SK-N-SH (cell line): ENCODE measurements around the gene SMC1B. TPM values are rescaled to one million over a fixed set of nuclear protein-coding genes. Genes with fewer than 3 reads are reported as not detected.
A peak's percentile ranks its signal among the peaks of the same experiment; 100 is the strongest.

Source experiments
- CTCF ChIA-PET: fragments of 300-600, 350-600 bp; formaldehyde crosslinking; extraction: SDS; loops from one replicate; lab custom pipeline; 2021; lab: Yijun Ruan, JAX
- POLR2A ChIA-PET: fragments of 350-600 bp; sonication (Branson Sonifier 250); formaldehyde crosslinking; extraction: SDS; loops from one replicate; lab custom pipeline; 2020; ENCODE audit warnings: antibody characterized with exemption, inconsistent platforms; lab: Yijun Ruan, JAX
- DNase-seq: peaks from one replicate; pipeline ENCODE4 v3.0.0; 2012
- H2AFZ ChIP-seq: fragments of 200-600 bp; sonication (generic); 2 replicates; pipeline ENCODE4 v1.8.1; 2016; ENCODE audit warnings: antibody characterized with exemption, mild to moderate bottlenecking, low read depth
- H3F3A ChIP-seq: fragments of 200-600 bp; sonication (generic); replicated peaks from 2 replicates; pipeline ENCODE3; 2016; ENCODE audit warnings: antibody characterized with exemption, mild to moderate bottlenecking; ENCODE audit not compliant: insufficient read depth
- H3K27ac ChIP-seq, 2 experiments: fragments of 200-500 bp in 1 of 2; fragments of 200-600 bp in 1 of 2; sonication (Bioruptor generic) in 1 of 2; sonication (generic), shearing (Covaris generic) in 1 of 2; 2 replicates each; pipeline versions ENCODE4 v1.5.1 to v1.6.1; 2014 to 2016; ENCODE audit warnings: low read depth in 2 of 2, inconsistent platforms in 1 of 2, low read length in 1 of 2, mild to moderate bottlenecking in 1 of 2, mixed read lengths in 1 of 2
- H3K27me3 ChIP-seq: fragments of 200-600 bp; sonication (generic), shearing (Covaris generic); 2 replicates; pipeline ENCODE4 v1.6.1; 2016; ENCODE audit warnings: mixed run types; ENCODE audit not compliant: insufficient read depth
- H3K36me3 ChIP-seq, 2 experiments: fragments of 200-500 bp in 1 of 2; fragments of 200-600 bp in 1 of 2; sonication (Bioruptor generic) in 1 of 2; sonication (generic) in 1 of 2; replicated peaks in 1 of 2; 2 replicates each; pipeline versions ENCODE3 to v1.5.1; 2014 to 2016; ENCODE audit warnings: low read length in 1 of 2, mild to moderate bottlenecking in 1 of 2; ENCODE audit not compliant: insufficient read depth in 2 of 2, control insufficient read depth in 1 of 2
- H3K4me1 ChIP-seq, 2 experiments: fragments of 200-500 bp in 1 of 2; fragments of 200-600 bp in 1 of 2; sonication (Bioruptor generic) in 1 of 2; sonication (generic), shearing (Covaris generic) in 1 of 2; 2 replicates each; pipeline versions ENCODE4 v1.5.1 to v1.6.1; 2014 to 2016; ENCODE audit warnings: low read depth in 1 of 2, low read length in 1 of 2, mixed run types in 1 of 2; ENCODE audit not compliant: insufficient read depth in 2 of 2, control insufficient read depth in 1 of 2
- H3K4me2 ChIP-seq: fragments of 200-600 bp; sonication (generic), shearing (Covaris generic); 2 replicates; pipeline ENCODE4 v1.6.1; 2017; ENCODE audit warnings: mixed run types
- H3K4me3 ChIP-seq, 2 experiments: fragments of 200-500 bp in 1 of 2; fragments of 200-600 bp in 1 of 2; sonication (Bioruptor generic) in 1 of 2; sonication (generic), shearing (Covaris generic) in 1 of 2; 2 replicates each; pipeline versions ENCODE4 v1.5.1 to v1.8.1; 2014 to 2016; ENCODE audit warnings: low read depth in 2 of 2, inconsistent platforms in 1 of 2, low read length in 1 of 2, mild to moderate bottlenecking in 1 of 2, mixed read lengths in 1 of 2, moderate library complexity in 1 of 2
- H3K79me2 ChIP-seq: fragments of 200-600 bp; sonication (generic); 2 replicates; pipeline ENCODE4 v1.8.1; 2017; ENCODE audit warnings: mild to moderate bottlenecking; ENCODE audit not compliant: insufficient read depth
- H3K9ac ChIP-seq: fragments of 200-600 bp; sonication (generic); 2 replicates; pipeline ENCODE4 v1.6.1; 2017; ENCODE audit warnings: mixed run types
- H3K9me2 ChIP-seq: fragments of 200-600 bp; sonication (generic); 2 replicates; pipeline ENCODE4 v1.6.1; 2017; ENCODE audit warnings: mixed run types
- H3K9me3 ChIP-seq: fragments of 200-600 bp; sonication (generic); 2 replicates; pipeline ENCODE4 v1.6.1; 2017; ENCODE audit warnings: mixed run types, mild to moderate bottlenecking, moderate library complexity
- H4K20me1 ChIP-seq: fragments of 200-600 bp; sonication (generic); 2 replicates; pipeline ENCODE4 v1.6.1; 2017; ENCODE audit warnings: mild to moderate bottlenecking, mixed run types; ENCODE audit not compliant: insufficient read depth
- CHD2 ChIP-seq: fragments of 150-350 bp; IDR thresholded peaks from 2 replicates; pipeline ENCODE4 v1.6.1; 2018; ENCODE audit warnings: low read length; ENCODE audit not compliant: partially characterized antibody
- CTCF ChIP-seq: fragments of 200-600 bp; sonication (generic); IDR thresholded peaks from 2 replicates; pipeline ENCODE4 v1.6.1; 2017; ENCODE audit warnings: antibody characterized with exemption, mild to moderate bottlenecking, moderate library complexity
- ELF1 ChIP-seq: IDR thresholded peaks from 2 replicates; pipeline ENCODE4 v1.4.0; 2012
- EP300 ChIP-seq, 2 experiments: IDR thresholded peaks; 2 replicates each; pipeline versions ENCODE4 v1.4.0 to v1.6.1; 2012; ENCODE audit warnings: borderline replicate concordance in 1 of 2, low read depth in 1 of 2, low read length in 1 of 2
- EZH2phosphoT487 ChIP-seq: fragments of 200-600 bp; sonication (generic); IDR thresholded peaks from 2 replicates; pipeline ENCODE4 v1.6.1; 2017; ENCODE audit warnings: low read depth, mixed run types, mild to moderate bottlenecking, antibody characterized with exemption, moderate library complexity, borderline replicate concordance
- FOSL2 ChIP-seq: IDR thresholded peaks from 2 replicates; pipeline ENCODE4 v1.4.0; 2012; ENCODE audit warnings: low read depth, mild to moderate bottlenecking, moderate library complexity, borderline replicate concordance
- FOXJ3 ChIP-seq: sonication (generic); formaldehyde crosslinking; IDR thresholded peaks from 2 replicates; pipeline ENCODE4 v1.5.1; 2020; ENCODE audit warnings: mild to moderate bottlenecking, missing genetic modification reagents
- FOXM1 ChIP-seq: IDR thresholded peaks from 2 replicates; pipeline ENCODE4 v1.4.0; 2012; ENCODE audit warnings: low read depth, mild to moderate bottlenecking
- JUND ChIP-seq: IDR thresholded peaks from 2 replicates; pipeline ENCODE4 v1.4.0; 2012
- MAX ChIP-seq: IDR thresholded peaks from 2 replicates; pipeline ENCODE4 v1.4.0; 2012; ENCODE audit warnings: low read depth
- MXI1 ChIP-seq: IDR thresholded peaks from 2 replicates; pipeline ENCODE4 v1.6.1; 2012; ENCODE audit warnings: mild to moderate bottlenecking, low read depth, low read length, improper control_type of control experiment
- NRF1 ChIP-seq: IDR thresholded peaks from 2 replicates; pipeline ENCODE4 v1.6.1; 2012; ENCODE audit warnings: low read depth, mild to moderate bottlenecking, low read length
- PBX3 ChIP-seq: IDR thresholded peaks from 2 replicates; pipeline ENCODE4; 2012
- POLR2AphosphoS5 ChIP-seq: IDR thresholded peaks from 2 replicates; pipeline ENCODE4 v1.6.1; 2012; ENCODE audit warnings: low read depth, low read length
- RAD21 ChIP-seq: IDR thresholded peaks from 2 replicates; pipeline ENCODE4 v1.6.1; 2012; ENCODE audit warnings: mild to moderate bottlenecking, low read length
- RXRA ChIP-seq: IDR thresholded peaks from 2 replicates; pipeline ENCODE4 v1.4.0; 2012; ENCODE audit warnings: low read depth, mild to moderate bottlenecking, borderline replicate concordance
- SIN3A ChIP-seq: IDR thresholded peaks from 2 replicates; pipeline ENCODE4 v1.6.1; 2012; ENCODE audit warnings: low read depth, mild to moderate bottlenecking, low read length, moderate library complexity, borderline replicate concordance
- TEAD4 ChIP-seq: IDR thresholded peaks from 2 replicates; pipeline ENCODE4 v1.4.0; 2012; ENCODE audit warnings: mild to moderate bottlenecking, borderline replicate concordance; ENCODE audit not compliant: insufficient read depth
- WGBS: methylation state at CpG from one replicate; pipeline ENCODE4 v1.1.6; 2017; ENCODE audit warnings: low lambda C conversion rate; 5-methylcytosine and 5-hydroxymethylcytosine counted together
- polyA plus RNA-seq, 3 experiments: library from polyadenylated mRNA; depleted of rRNA; stranded (reverse); fragments of >200 nt; gene quantifications; 2 replicates each; pipeline ENCODE4 v1.2.3, GENCODE V29; 2012

The SMC1B gene
- polyA plus RNA-seq, 1 of the 3 experiments (the other 2 are of a cell fraction) = not detected

GRCh38 chr22:45389546-45389945 lies 23.9 kb downstream of the SMC1B start:
- WGBS = 56% methylated on average over 3 of the region's 3 CpGs
- POLR2A ChIA-PET = no interaction called here

GRCh38 chr22:45381348-45381747 lies 32.1 kb downstream of the SMC1B start:
- no peak overlapping the region for H3K27ac ChIP-seq
- no peak for TF ChIP-seq FOXJ3
- TF ChIP-seq EZH2phosphoT487 = no peak
- TF ChIP-seq POLR2AphosphoS5 = no peak
- TF ChIP-seq ELF1 = no peak
- TF ChIP-seq CHD2 = no peak
- TF ChIP-seq PBX3 = no peak
- no peak for TF ChIP-seq FOXM1
- TF ChIP-seq JUND = no peak
- no peak for TF ChIP-seq TEAD4
- no peak for TF ChIP-seq NRF1
- no peak for TF ChIP-seq CTCF
- no peaks in the 10 kb centered on the region for H3F3A ChIP-seq
- no peak overlapping the region for H3K4me2 ChIP-seq
- no peak for DNase-seq
- CTCF ChIA-PET = interaction anchor here (1.1 to 2.4 kb wide), 2 partner anchors 10 to 19 kb away, joined by 3 to 6 read pairs; no protein-coding TSS in a partner anchor
- H2AFZ ChIP-seq = no peak overlapping the region
- 0 out of 2 replicates have a peak, but pooled peaks cover 3% of the 10 kb centered on the region for H4K20me1 ChIP-seq
- WGBS = 28% methylated on average over 2 of the region's 2 CpGs
- H3K4me1 ChIP-seq = no peaks in the 10 kb centered on the region
- no peak overlapping the region for H3K9ac ChIP-seq
- no peaks in the 10 kb centered on the region for H3K9me2 ChIP-seq
- H3K9me3 ChIP-seq = no peaks in the 10 kb centered on the region
- H3K4me3 ChIP-seq = no peak overlapping the region
- H3K79me2 ChIP-seq = no peaks in the 10 kb centered on the region
- POLR2A ChIA-PET = interaction anchor here (0.7 kb wide), 1 partner anchor 19 kb away, joined by 3 read pairs; no protein-coding TSS in a partner anchor
- no peaks in the 10 kb centered on the region; the same call in 1 of the 2 replicates for H3K27me3 ChIP-seq
- H3K36me3 ChIP-seq = no peaks in the 10 kb centered on the region

More at GRCh38 chr22:45389546-45389945, 23.9 kb downstream of the SMC1B start:
- no peaks in the 10 kb centered on the region for H3K36me3 ChIP-seq
- H3K4me3 ChIP-seq = no peak overlapping the region
- TF ChIP-seq TEAD4 (no peak), SIN3A (no peak), POLR2AphosphoS5 (no peak), EP300 (IDR thresholded peaks at IDR 0.05; ENCODE audit: borderline replicate concordance in 1 of 2, low read depth in 1 of 2, low read length in 1 of 2) (no peak), MXI1 (no peak), RXRA (no peak), NRF1 (no peak), CTCF (no peak), FOSL2 (no peak), MAX (no peak), EZH2phosphoT487 (no peak), RAD21 (no peak)
- TF ChIP-seq, all 33 proteins: peak for 0
- no peaks in the 10 kb centered on the region for H3K9me3 ChIP-seq
- H3K4me2 ChIP-seq = no peak overlapping the region
- H3K27me3 ChIP-seq = peaks cover 19% of the 10 kb centered on the region; the same call in 1 of the 2 replicates
- H3F3A ChIP-seq = no peaks in the 10 kb centered on the region
- 0 out of 2 replicates have a peak, but pooled peaks cover 3% of the 10 kb centered on the region for H3K9me2 ChIP-seq
- H3K4me1 ChIP-seq = no peaks in the 10 kb centered on the region
- H3K79me2 ChIP-seq = no peaks in the 10 kb centered on the region
- H3K9ac ChIP-seq = no peak overlapping the region
- no peaks in the 10 kb centered on the region for H4K20me1 ChIP-seq
- H3K27ac ChIP-seq = no peak overlapping the region
- H2AFZ ChIP-seq = 0 out of 2 replicates have a peak overlapping the region, but pooled peaks have one; percentile 22
- DNase-seq = no peak
- CTCF ChIA-PET = interaction anchor here (1.3 to 1.5 kb wide), 2 partner anchors 13 to 78 kb away, joined by 3 to 7 read pairs; no protein-coding TSS in a partner anchor
